GM11168 (cell line): Measurements from ENCODE around the gene PGA4.
"Not testable (repeated sequence)": the region's sequence is repeated elsewhere in the genome, so short reads cannot be mapped to it uniquely, and the experiment has no call there.

Experiments
- in situ Hi-C: fragments of 300-500 bp; cut with MboI; formaldehyde crosslinking; loops from one replicate; pipeline ENCODE4 v1.12.0; 2022; ENCODE audit warnings: low sequenced_read_pairs; ENCODE audit not compliant: unreplicated experiment

The PGA4 gene

GRCh38 chr11:61202950-61203746, 19.0 kb upstream of the PGA4 start, which contains the start of gene PGA3:
Gene PGA3, plus strand, starts transcription at chr11:61203515. Its CDS starts 50 bp downstream, at chr11:61203565.
- in situ Hi-C loops = not testable (repeated sequence)

- in situ Hi-C loops = not testable (repeated sequence)
Measured at GRCh38 chr11:61203873-61204272, 18.3 kb upstream of the PGA4 start.

- in situ Hi-C loops = not testable (repeated sequence)
Measured at GRCh38 chr11:61204502-61205059, 17.6 kb upstream of the PGA4 start.

GRCh38 chr11:61207636-61208310, 14.4 kb upstream of the PGA4 start:
- in situ Hi-C loops = not testable (repeated sequence)

GRCh38 chr11:61210629-61211028, 11.5 kb upstream of the PGA4 start:
- in situ Hi-C loops = not testable (repeated sequence)

GRCh38 chr11:61211327-61211952, 10.7 kb upstream of the PGA4 start:
- in situ Hi-C loops = not testable (repeated sequence)

- in situ Hi-C loops = not testable (repeated sequence)
Measured at GRCh38 chr11:61212202-61212601, 9.9 kb upstream of the PGA4 start.

- in situ Hi-C loops = not testable (repeated sequence)
Measured at GRCh38 chr11:61213711-61214324, 8.3 kb upstream of the PGA4 start.

- in situ Hi-C loops = not testable (repeated sequence)
Measured at GRCh38 chr11:61218306-61218705, 3.8 kb upstream of the PGA4 start.

GRCh38 chr11:61219016-61219415, 3.1 kb upstream of the PGA4 start:
- in situ Hi-C loops = not testable (repeated sequence)

GRCh38 chr11:61222692-61223091, 545 bp downstream of the PGA4 start:
- in situ Hi-C loops = not testable (repeated sequence)

- in situ Hi-C loops = not testable (repeated sequence)
Measured at GRCh38 chr11:61226457-61227137, 4.5 kb downstream of the PGA4 start.

GRCh38 chr11:61229458-61229857, 7.3 kb downstream of the PGA4 start:
- in situ Hi-C loops = not testable (repeated sequence)

- in situ Hi-C loops = not testable (repeated sequence)
Measured at GRCh38 chr11:61231033-61231432, 8.9 kb downstream of the PGA4 start.

- in situ Hi-C loops = not testable (repeated sequence)
Measured at GRCh38 chr11:61231585-61231984, 9.4 kb downstream of the PGA4 start.

- in situ Hi-C loops = not testable (repeated sequence)
Measured at GRCh38 chr11:61232548-61233145, 10.5 kb downstream of the PGA4 start.

GRCh38 chr11:61237130-61237529, 15.0 kb downstream of the PGA4 start:
- in situ Hi-C loops = loop anchor here (5.0 kb wide), 1 partner anchor 40 kb away; no protein-coding TSS in a partner anchor

- in situ Hi-C loops = not testable (repeated sequence)
Measured at GRCh38 chr11:61240288-61240687, 18.1 kb downstream of the PGA4 start.

- in situ Hi-C loops = not testable (repeated sequence)
Measured at GRCh38 chr11:61240875-61241274, 18.7 kb downstream of the PGA4 start, which contains the start of gene PGA5. Gene PGA5, plus strand, starts transcription at chr11:61241175. Its CDS starts 52 bp downstream, at chr11:61241227.
